CMK (cell line): ENCODE data around the gene TXNRD2.
"Not testable (repeated sequence)": the region's sequence is repeated elsewhere in the genome, so short reads cannot be mapped to it uniquely, and the experiment has no call there.

ENCODE experiments used
- DNase-seq: peaks from one replicate; pipeline ENCODE4 v3.0.0-alpha.2; 2010; ENCODE audit warnings: low read depth

The TXNRD2 gene

DNA sequence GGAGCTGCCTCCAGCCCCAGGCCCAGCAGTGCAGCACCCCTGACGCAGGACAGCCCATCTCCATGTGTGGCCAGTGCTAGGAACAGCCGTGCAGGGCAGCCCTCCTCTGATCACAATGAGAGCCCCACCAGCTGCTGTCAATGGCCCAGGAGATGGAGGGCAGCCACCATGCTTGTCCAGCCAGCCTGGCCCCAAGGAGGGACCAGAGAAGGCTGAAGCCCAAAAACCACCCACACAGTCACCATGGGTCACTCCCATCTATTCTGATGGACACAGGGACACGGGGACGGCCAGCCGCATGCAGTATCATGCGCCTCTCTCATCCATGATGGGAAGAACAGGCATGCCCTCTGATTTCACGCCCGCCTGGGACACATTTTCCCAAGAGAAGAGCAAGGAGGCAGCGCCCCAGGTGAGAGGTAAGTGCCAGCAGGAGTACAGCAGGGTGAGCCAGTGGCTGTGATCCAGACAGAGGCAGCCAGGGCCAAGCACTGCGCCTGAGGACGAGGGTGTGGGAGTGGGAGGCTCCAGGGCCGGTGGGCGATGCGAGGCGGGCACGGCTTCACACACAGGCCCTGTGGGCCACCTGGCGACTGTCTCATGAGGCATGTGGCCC is 53.4 kb downstream of the TXNRD2 start:
- no peak for DNase-seq

DNA sequence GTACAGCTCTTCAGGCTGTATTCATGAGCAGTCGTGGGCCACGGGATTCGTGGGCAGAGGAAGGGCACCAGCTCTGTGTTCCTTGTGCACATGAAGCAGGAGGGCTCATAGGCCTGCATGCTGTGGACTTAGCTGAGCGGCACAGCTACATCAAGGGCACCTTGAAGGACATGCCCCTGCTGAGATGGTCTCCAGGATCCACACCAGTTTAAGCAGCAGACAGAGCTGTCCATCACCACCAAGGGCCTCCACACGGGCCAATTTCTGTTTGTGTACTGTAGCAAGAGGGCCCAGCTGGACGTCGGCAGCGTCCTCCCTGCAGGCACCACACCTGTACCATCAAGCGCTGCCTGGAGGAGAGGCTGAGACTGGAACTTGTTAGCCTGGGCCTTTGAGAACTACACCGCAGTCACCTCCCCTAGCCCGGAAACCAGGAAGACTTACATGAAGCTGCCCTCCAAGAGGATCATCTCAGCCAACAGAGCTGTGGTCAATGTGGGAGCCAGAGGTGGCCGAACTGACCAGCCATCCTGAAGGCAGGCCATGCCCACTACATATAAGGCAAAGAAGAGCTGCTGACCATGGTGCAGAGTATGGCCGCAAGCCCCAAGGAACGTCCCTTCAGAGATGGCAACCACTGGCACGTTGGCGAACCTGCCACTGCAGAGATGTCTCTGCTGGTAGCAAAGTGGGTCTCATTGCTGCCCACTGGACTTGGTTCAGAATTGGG is 54.2 kb downstream of the TXNRD2 start:
- DNase-seq: no peak

- DNase-seq: no peak
These were observed 54.9 kb downstream of the TXNRD2 start for GRCh38 chr22:19886605-19887255.

GRCh38 chr22:19885841-19886592 is 55.6 kb downstream of the TXNRD2 start:
- DNase-seq: no peak

DNA sequence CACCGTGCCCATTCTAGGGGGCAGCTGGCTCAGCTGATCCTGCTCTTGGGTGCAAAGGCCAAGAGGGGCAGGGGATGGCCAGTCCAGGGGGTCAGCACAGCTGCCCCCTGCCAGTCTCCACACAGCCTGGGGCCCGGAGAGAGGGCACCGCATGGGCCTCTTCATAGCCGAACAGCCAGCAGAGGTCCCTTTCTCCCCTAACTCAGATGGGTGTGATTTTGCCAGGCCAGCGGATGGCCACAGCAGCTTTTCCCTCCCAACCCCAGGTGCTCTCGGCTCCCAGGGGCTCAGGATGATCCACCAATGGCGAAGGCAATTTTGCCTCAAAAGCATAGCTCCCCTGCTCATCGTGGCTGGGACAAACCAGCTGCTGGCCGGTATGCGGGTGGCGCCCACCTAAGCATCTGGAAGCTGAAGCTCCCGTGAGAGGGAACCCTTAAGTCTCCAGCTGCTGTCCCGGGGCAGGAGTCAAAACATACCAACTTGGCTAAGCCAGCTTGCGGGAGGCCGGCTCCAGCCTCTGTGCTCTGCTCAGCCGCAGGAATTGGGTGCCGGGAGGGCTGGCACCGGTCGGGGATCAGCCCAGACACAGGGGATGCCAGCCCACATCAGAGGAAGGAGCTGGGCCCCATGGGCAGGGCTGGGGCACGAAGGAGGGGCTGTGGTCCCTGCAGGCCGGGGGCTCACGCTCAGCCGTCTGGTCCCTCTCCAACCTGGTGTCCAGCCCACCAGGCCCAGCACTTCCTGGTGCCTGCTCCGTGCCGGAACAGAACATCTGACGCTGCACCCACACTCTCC is 56.5 kb downstream of the TXNRD2 start:
- DNase-seq: no peak

DNA sequence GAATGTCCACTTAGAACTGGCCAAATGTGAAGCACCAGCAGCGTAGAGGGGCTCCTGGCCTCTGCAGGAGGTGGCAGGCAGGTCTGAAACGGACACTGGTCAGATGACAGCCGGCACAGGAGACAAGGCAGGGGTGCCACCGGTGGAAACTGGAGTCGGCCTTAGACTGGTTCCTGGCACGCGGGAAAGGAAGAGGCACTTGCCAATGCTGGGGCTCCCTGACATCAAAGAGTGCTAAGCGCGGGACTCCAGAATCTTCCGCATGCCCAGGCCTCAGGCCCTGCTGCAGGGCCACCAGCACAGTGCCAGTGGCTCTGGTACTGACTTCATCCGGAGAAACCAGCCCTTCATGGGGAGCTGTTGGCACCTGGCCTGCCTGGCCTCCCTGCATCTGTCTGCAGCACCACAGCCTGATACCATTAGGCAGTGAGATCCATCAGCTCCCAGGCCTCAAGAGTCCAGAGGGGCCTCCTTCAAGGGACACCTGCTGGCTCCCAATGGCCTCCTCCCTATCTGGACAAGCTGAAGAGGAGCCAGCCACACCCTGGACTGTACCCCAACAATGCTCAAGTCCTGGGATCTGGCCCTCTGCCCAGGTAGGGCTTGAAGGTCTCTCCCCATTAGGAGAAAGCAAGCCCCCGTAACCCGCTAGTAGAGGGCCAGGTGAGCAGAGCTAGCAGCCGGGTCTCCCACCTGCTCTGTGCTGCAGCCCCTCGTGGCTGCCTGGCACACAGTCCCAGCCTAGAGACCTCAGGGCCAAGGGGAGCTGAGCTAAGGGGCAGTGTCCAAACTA is 57.3 kb downstream of the TXNRD2 start:
- no peak for DNase-seq

DNA sequence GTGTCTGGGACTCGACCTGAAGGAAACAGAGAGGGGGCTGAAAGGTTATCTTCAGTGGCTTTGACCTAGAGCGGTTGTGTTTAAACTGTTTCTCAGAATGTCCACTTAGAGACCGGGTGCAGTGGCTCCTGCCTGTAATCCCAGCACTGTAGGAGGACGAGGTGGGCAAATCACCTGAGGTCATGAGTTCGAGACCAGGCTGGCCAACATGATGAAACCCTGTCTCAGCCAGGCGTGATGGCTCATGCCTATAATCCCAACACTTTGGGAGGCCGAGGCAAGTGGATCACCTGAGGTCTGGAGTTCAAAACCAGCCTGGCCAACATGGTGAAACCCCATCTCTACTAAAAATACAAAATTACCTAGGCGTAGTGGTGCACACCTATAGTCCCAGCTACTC is 58.2 kb downstream of the TXNRD2 start:
- DNase-seq: not testable (repeated sequence)

- DNase-seq: no peak
These were observed 58.9 kb downstream of the TXNRD2 start for GRCh38 chr22:19882446-19883381.

- DNase-seq: no peak
These were observed 60.6 kb downstream of the TXNRD2 start for GRCh38 chr22:19880786-19881569.

GRCh38 chr22:19879992-19880785 is 61.4 kb downstream of the TXNRD2 start:
- DNase-seq: no peak

DNA sequence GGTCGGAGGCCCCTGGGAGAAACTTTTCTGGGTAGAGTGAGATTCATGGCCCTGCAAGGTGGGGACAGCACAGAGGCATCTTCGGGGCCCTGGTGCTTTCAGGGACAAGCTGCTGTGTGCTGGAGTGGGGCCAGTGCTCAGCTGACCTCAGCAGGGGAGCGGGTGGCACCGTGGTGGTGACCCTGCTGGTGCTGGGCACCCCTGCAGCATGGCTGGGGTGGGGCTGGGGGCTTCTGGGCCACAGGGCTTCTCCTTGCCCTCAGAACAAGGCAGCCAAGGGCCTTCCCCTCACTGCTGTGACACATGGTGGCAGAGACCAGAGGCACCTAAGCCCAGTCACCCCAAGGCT is 62.0 kb downstream of the TXNRD2 start:
- DNase-seq: no peak

- no peak for DNase-seq
These were observed 62.4 kb downstream of the TXNRD2 start for GRCh38 chr22:19879246-19879570.

DNA sequence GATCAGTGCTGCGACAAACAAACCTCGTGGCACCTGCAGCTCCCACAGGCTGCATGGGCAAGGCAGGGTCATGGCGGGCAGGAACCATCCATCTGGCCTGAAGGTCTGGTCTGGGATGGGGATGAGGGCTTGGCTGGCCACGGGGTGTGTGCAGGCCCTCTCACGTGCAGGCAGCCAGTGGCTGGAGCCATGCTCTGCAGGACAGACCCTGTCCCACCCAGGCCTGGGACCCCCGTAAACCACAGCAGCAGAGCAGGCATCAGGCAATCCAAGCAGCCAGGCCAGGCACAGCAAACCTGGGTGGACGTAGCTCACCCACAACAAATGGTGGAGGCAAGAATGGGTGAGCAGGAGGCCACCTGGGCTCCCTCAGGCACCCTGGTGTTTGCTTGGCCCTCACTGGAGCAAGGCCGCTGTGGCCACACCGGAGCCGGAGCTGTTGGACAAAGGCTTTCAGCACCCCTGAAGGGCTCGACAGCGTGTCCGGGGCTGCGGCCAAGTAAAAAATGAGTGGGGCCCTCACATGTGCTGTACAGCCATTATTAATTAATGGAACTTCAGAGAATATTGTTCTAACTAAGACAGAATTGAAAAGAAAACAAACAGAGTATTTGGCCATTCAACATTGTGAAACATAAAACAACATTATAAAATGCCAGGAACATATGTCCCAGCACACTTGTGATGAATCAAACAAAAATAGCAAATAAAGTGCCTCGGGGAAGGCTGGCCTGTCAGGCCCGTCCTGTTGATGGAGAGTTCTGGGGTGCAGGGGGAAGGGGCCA is 63.0 kb downstream of the TXNRD2 start:
- DNase-seq: no peak

GRCh38 chr22:19877626-19878339 is 63.8 kb downstream of the TXNRD2 start:
- DNase-seq: no peak

DNA sequence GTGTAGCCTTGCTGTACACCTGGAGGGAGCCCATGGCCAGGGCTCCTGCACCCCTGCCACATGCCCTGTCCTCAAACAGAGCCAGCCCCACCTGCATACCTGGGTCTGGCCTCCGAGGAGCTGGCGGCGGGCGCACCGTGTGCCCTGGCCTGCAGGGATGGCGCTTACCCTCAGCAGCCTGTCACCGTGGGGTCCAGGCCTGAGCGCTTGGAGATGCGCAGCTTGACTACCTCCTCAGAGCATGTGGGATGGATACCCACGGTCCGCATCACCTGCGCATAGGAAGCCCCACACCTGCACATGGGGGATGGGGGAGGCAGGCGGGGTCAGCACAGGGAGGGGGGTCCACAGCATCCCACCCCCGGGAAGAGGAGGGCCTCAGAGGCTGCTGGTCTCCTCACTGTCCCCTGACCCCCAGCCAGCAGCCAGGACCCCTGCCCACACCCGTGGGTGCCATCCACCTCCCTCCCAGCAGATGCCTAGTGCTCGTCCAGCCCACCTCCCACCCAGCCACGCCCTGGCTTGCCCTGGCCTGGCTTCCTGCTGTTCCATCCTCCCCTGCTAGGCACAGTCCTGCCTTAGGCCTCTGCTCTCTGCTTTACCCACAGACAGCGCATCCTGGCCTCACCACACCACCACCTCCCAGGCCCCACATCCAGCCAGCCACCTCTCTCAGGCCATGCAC is 64.5 kb downstream of the TXNRD2 start:
- no peak for DNase-seq

DNA sequence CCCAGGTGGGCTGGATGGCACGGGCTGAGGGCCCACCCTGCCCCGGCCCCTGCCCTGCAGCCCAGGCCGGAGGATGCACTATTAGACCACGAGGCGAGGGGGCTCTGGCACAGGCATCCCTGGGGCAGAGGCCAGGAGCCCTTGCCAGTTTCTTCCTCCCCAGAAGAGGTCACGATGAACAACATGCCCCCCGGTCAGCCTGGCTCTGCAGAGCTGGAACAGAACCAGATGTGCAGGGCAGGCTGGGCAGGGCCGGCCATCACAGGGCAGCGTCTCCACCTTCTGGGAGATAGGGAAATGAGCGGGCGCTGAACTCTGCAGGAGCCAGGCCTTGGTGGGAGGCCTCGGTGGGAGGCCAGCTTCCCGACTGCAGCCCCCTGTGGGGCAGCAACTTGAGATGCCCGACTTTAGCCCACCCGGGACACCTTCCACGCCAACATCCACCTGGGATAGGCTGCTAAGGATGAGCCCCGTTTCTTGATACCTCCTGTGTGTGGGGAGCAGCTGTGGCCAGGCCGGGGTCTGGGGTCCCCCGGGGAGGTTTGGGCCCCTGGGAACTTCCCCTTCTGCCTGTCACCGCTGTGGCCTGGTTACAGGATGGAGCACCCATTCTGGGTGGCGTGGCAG is 65.2 kb downstream of the TXNRD2 start:
- DNase-seq: no peak
